Suprapubic skin (tissue), 4 donors: ENCODE measurements around the gene VPS36.

ENCODE experiments used
- EP300 ChIP-seq: sonication (generic); formaldehyde crosslinking; IDR thresholded peaks from one replicate; pipeline ENCODE4 v1.6.1; 2017; ENCODE audit warnings: antibody characterized with exemption
- POLR2A ChIP-seq, 2 donors: fragments of 450-650 bp; IDR thresholded peaks; one replicate each; pipeline ENCODE4 v1.6.1; 2017; ENCODE audit warnings: antibody characterized with exemption in 2 of 2, mild to moderate bottlenecking in 2 of 2, moderate library complexity in 2 of 2
- POLR2AphosphoS5 ChIP-seq, 3 donors: sonication (generic); formaldehyde crosslinking; IDR thresholded peaks; one replicate each; pipeline ENCODE4 v1.6.1; 2017; ENCODE audit warnings: antibody characterized with exemption in 3 of 3
- TF ChIP-seq, protein P1 (sequence below), 2 donors: fragments of 200-600 bp in 1 of 2; fragments of 450-650 bp in 1 of 2; sonication (generic) in 1 of 2; IDR thresholded peaks; one replicate each; pipeline ENCODE4 v1.5.1; 2016 to 2019; ENCODE audit warnings: antibody characterized with exemption in 2 of 2, mild to moderate bottlenecking in 1 of 2, moderate library complexity in 1 of 2

DNA sequence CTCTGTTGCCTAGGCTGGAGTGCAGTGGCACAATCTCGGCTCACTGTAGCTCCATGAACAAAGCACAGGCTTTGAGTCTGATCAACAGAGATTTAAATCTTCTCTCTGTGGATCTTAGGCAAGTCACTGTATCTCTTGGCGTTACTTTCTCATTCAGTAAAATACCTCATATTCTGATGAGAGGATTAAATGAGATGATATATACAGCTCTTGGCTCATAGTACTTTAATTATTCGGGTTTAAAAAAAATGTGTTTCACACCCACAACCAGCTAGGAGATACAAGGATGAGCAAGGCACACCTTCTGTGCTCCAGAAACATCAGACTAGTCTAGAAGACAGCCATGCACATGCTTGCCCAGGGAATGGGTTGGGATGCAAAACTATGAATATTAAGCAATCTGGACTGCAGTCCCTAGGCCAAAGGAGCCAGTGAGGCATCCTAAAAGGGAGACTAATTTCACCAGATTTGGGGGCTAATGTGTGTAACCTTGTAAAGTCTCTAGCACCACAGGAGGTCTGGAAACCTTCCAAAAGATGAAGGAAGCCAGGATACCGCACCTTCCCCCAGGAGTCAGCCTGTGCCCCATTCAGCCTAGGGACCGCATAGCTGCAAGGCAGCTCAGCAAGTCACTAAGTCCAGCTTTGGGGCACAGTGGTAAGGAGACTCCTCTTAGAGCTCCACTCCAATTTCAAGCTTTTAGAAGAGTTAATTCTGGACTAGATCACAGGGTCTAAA, 2.5 kb downstream of the VPS36 start:
- TF ChIP-seq, protein P1, sequence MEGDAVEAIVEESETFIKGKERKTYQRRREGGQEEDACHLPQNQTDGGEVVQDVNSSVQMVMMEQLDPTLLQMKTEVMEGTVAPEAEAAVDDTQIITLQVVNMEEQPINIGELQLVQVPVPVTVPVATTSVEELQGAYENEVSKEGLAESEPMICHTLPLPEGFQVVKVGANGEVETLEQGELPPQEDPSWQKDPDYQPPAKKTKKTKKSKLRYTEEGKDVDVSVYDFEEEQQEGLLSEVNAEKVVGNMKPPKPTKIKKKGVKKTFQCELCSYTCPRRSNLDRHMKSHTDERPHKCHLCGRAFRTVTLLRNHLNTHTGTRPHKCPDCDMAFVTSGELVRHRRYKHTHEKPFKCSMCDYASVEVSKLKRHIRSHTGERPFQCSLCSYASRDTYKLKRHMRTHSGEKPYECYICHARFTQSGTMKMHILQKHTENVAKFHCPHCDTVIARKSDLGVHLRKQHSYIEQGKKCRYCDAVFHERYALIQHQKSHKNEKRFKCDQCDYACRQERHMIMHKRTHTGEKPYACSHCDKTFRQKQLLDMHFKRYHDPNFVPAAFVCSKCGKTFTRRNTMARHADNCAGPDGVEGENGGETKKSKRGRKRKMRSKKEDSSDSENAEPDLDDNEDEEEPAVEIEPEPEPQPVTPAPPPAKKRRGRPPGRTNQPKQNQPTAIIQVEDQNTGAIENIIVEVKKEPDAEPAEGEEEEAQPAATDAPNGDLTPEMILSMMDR (IDR thresholded peaks at IDR 0.05) = no peak
- TF ChIP-seq POLR2AphosphoS5 (IDR thresholded peaks at IDR 0.05) (no peak), POLR2A (IDR thresholded peaks at IDR 0.05) (no peak), EP300 (no peak)
